Retina (tissue), 1 donor: ENCODE data around the gene DNAJC30.
"Not testable (repeated sequence)": the region's sequence is repeated elsewhere in the genome, so short reads cannot be mapped to it uniquely, and the experiment has no call there.

Experiments used
- DNase-seq: peaks from one replicate; pipeline ENCODE4 v3.0.0-alpha.2; 2016

The DNAJC30 gene

GRCh38 chr7:73683056-73683787 lies at the start of gene DNAJC30, which contains the start of gene BUD23:
Gene DNAJC30 (minus strand): TSS chr7:73683453. CDS start chr7:73683423, 30 bp downstream.
Gene BUD23 (plus strand): TSS chr7:73683597. CDS start chr7:73683626, 29 bp downstream.
- DNase-seq: peak; percentile 94

- DNase-seq: no peak
These were observed 49.1 kb upstream of the DNAJC30 start for GRCh38 chr7:73732397-73732796.

GRCh38 chr7:73730485-73730884 lies 47.2 kb upstream of the DNAJC30 start:
- no peak for DNase-seq

- DNase-seq: no peak
These were observed 45.3 kb upstream of the DNAJC30 start for GRCh38 chr7:73728551-73728950.

GRCh38 chr7:73727952-73728351 lies 44.7 kb upstream of the DNAJC30 start:
- DNase-seq: no peak

GRCh38 chr7:73726083-73726466 lies 42.8 kb upstream of the DNAJC30 start:
- no peak for DNase-seq

GRCh38 chr7:73723813-73724212 lies 40.6 kb upstream of the DNAJC30 start:
- DNase-seq: no peak

GRCh38 chr7:73722785-73723184 lies 39.5 kb upstream of the DNAJC30 start:
- no peak for DNase-seq

- DNase-seq: not testable (repeated sequence)
These were observed 38.9 kb upstream of the DNAJC30 start for GRCh38 chr7:73722182-73722581.

GRCh38 chr7:73721377-73721817 lies 38.1 kb upstream of the DNAJC30 start:
- no peak for DNase-seq

- not testable (repeated sequence) for DNase-seq
These were observed 37.2 kb upstream of the DNAJC30 start for GRCh38 chr7:73720443-73720842.

GRCh38 chr7:73719806-73720169 lies 36.5 kb upstream of the DNAJC30 start:
- peak; percentile 63 for DNase-seq

- no peak for DNase-seq
These were observed 35.9 kb upstream of the DNAJC30 start, which contains the start of gene STX1A for GRCh38 chr7:73718905-73719805. Gene STX1A (minus strand): TSS chr7:73719669. CDS start chr7:73719631, 38 bp downstream.

- DNase-seq: no peak
These were observed 35.2 kb upstream of the DNAJC30 start for GRCh38 chr7:73718438-73718881.

GRCh38 chr7:73717991-73718405 lies 34.7 kb upstream of the DNAJC30 start:
- DNase-seq: no peak

- no peak for DNase-seq
These were observed 34.0 kb upstream of the DNAJC30 start for GRCh38 chr7:73717025-73717807.

GRCh38 chr7:73716318-73716890 lies 33.2 kb upstream of the DNAJC30 start:
- DNase-seq: no peak

GRCh38 chr7:73715648-73716317 lies 32.5 kb upstream of the DNAJC30 start:
- peak; percentile 69 for DNase-seq

GRCh38 chr7:73713319-73713718 lies 30.1 kb upstream of the DNAJC30 start:
- DNase-seq: not testable (repeated sequence)

- DNase-seq: no peak
These were observed 29.5 kb upstream of the DNAJC30 start for GRCh38 chr7:73712773-73713172.

- DNase-seq: no peak
These were observed 25.8 kb upstream of the DNAJC30 start for GRCh38 chr7:73708961-73709549.
